HS-27A (cell line): ENCODE results near the gene TGOLN2.
A peak's percentile ranks its signal among the peaks of the same experiment; 100 is the strongest.

ENCODE experiments used
- DNase-seq: peaks from one replicate; pipeline ENCODE4 v3.0.0-alpha.2; 2012; ENCODE audit warnings: low read depth, missing footprints

Gene TGOLN2

GRCh38 chr2:85308896-85309555, 18.8 kb downstream of the TGOLN2 start:
- DNase-seq: no peak

- no peak for DNase-seq
Observed at GRCh38 chr2:85308201-85308600, 19.6 kb downstream of the TGOLN2 start.

GRCh38 chr2:85307527-85307897, 20.3 kb downstream of the TGOLN2 start:
- no peak for DNase-seq

- no peak for DNase-seq
Observed at GRCh38 chr2:85303780-85304531, 23.8 kb downstream of the TGOLN2 start.

- no peak for DNase-seq
Observed at GRCh38 chr2:85302121-85302520, 25.7 kb downstream of the TGOLN2 start.

GRCh38 chr2:85291425-85292023, 36.3 kb downstream of the TGOLN2 start:
- no peak for DNase-seq

GRCh38 chr2:85288244-85288725, 39.5 kb downstream of the TGOLN2 start:
- no peak for DNase-seq

- no peak for DNase-seq
Observed at GRCh38 chr2:85287721-85288120, 40.1 kb downstream of the TGOLN2 start.

GRCh38 chr2:85286918-85287317, 40.9 kb downstream of the TGOLN2 start:
- no peak for DNase-seq

GRCh38 chr2:85283641-85284040, 44.1 kb downstream of the TGOLN2 start:
- DNase-seq: no peak

GRCh38 chr2:85282914-85283313, 44.9 kb downstream of the TGOLN2 start:
- no peak for DNase-seq

- DNase-seq: no peak
Observed at GRCh38 chr2:85281553-85281952, 46.2 kb downstream of the TGOLN2 start.

- no peak for DNase-seq
Observed at GRCh38 chr2:85278361-85278760, 49.4 kb downstream of the TGOLN2 start.

- no peak for DNase-seq
Observed at GRCh38 chr2:85277416-85278158, 50.2 kb downstream of the TGOLN2 start.

GRCh38 chr2:85276571-85277118, 51.1 kb downstream of the TGOLN2 start:
- no peak for DNase-seq

GRCh38 chr2:85275984-85276540, 51.7 kb downstream of the TGOLN2 start:
- no peak for DNase-seq

- DNase-seq: peak; percentile 42
Observed at GRCh38 chr2:85273738-85274731, 53.8 kb downstream of the TGOLN2 start.

- DNase-seq: no peak
Observed at GRCh38 chr2:85272357-85272756, 55.4 kb downstream of the TGOLN2 start.

- no peak for DNase-seq
Observed at GRCh38 chr2:85269959-85270358, 57.8 kb downstream of the TGOLN2 start.
